SK-N-SH (cell line): ENCODE measurements around the gene OS9. TPM values are rescaled to one million over a fixed set of nuclear protein-coding genes. Genes with fewer than 3 reads are reported as not detected.

Experiments used
- CTCF ChIA-PET: fragments of 300-600, 350-600 bp; formaldehyde crosslinking; extraction: SDS; loops from one replicate; lab custom pipeline; 2021; lab: Yijun Ruan, JAX
- POLR2A ChIA-PET: fragments of 350-600 bp; sonication (Branson Sonifier 250); formaldehyde crosslinking; extraction: SDS; loops from one replicate; lab custom pipeline; 2020; ENCODE audit warnings: antibody characterized with exemption, inconsistent platforms; lab: Yijun Ruan, JAX
- DNase-seq: peaks from one replicate; pipeline ENCODE4 v3.0.0; 2012
- H2AFZ ChIP-seq: fragments of 200-600 bp; sonication (generic); 2 replicates; pipeline ENCODE4 v1.8.1; 2016; ENCODE audit warnings: antibody characterized with exemption, mild to moderate bottlenecking, low read depth
- H3F3A ChIP-seq: fragments of 200-600 bp; sonication (generic); replicated peaks from 2 replicates; pipeline ENCODE3; 2016; ENCODE audit warnings: antibody characterized with exemption, mild to moderate bottlenecking; ENCODE audit not compliant: insufficient read depth
- H3K27ac ChIP-seq, 2 experiments: fragments of 200-500 bp in 1 of 2; fragments of 200-600 bp in 1 of 2; sonication (Bioruptor generic) in 1 of 2; sonication (generic), shearing (Covaris generic) in 1 of 2; 2 replicates each; pipeline versions ENCODE4 v1.5.1 to v1.6.1; 2014 to 2016; ENCODE audit warnings: low read depth in 2 of 2, inconsistent platforms in 1 of 2, low read length in 1 of 2, mild to moderate bottlenecking in 1 of 2, mixed read lengths in 1 of 2
- H3K27me3 ChIP-seq: fragments of 200-600 bp; sonication (generic), shearing (Covaris generic); 2 replicates; pipeline ENCODE4 v1.6.1; 2016; ENCODE audit warnings: mixed run types; ENCODE audit not compliant: insufficient read depth
- H3K36me3 ChIP-seq, 2 experiments: fragments of 200-500 bp in 1 of 2; fragments of 200-600 bp in 1 of 2; sonication (Bioruptor generic) in 1 of 2; sonication (generic) in 1 of 2; replicated peaks in 1 of 2; 2 replicates each; pipeline versions ENCODE3 to v1.5.1; 2014 to 2016; ENCODE audit warnings: low read length in 1 of 2, mild to moderate bottlenecking in 1 of 2; ENCODE audit not compliant: insufficient read depth in 2 of 2, control insufficient read depth in 1 of 2
- H3K4me1 ChIP-seq, 2 experiments: fragments of 200-500 bp in 1 of 2; fragments of 200-600 bp in 1 of 2; sonication (Bioruptor generic) in 1 of 2; sonication (generic), shearing (Covaris generic) in 1 of 2; 2 replicates each; pipeline versions ENCODE4 v1.5.1 to v1.6.1; 2014 to 2016; ENCODE audit warnings: low read depth in 1 of 2, low read length in 1 of 2, mixed run types in 1 of 2; ENCODE audit not compliant: insufficient read depth in 2 of 2, control insufficient read depth in 1 of 2
- H3K4me2 ChIP-seq: fragments of 200-600 bp; sonication (generic), shearing (Covaris generic); 2 replicates; pipeline ENCODE4 v1.6.1; 2017; ENCODE audit warnings: mixed run types
- H3K4me3 ChIP-seq, 2 experiments: fragments of 200-500 bp in 1 of 2; fragments of 200-600 bp in 1 of 2; sonication (Bioruptor generic) in 1 of 2; sonication (generic), shearing (Covaris generic) in 1 of 2; 2 replicates each; pipeline versions ENCODE4 v1.5.1 to v1.8.1; 2014 to 2016; ENCODE audit warnings: low read depth in 2 of 2, inconsistent platforms in 1 of 2, low read length in 1 of 2, mild to moderate bottlenecking in 1 of 2, mixed read lengths in 1 of 2, moderate library complexity in 1 of 2
- H3K79me2 ChIP-seq: fragments of 200-600 bp; sonication (generic); 2 replicates; pipeline ENCODE4 v1.8.1; 2017; ENCODE audit warnings: mild to moderate bottlenecking; ENCODE audit not compliant: insufficient read depth
- H3K9ac ChIP-seq: fragments of 200-600 bp; sonication (generic); 2 replicates; pipeline ENCODE4 v1.6.1; 2017; ENCODE audit warnings: mixed run types
- H3K9me2 ChIP-seq: fragments of 200-600 bp; sonication (generic); 2 replicates; pipeline ENCODE4 v1.6.1; 2017; ENCODE audit warnings: mixed run types
- H3K9me3 ChIP-seq: fragments of 200-600 bp; sonication (generic); 2 replicates; pipeline ENCODE4 v1.6.1; 2017; ENCODE audit warnings: mixed run types, mild to moderate bottlenecking, moderate library complexity
- H4K20me1 ChIP-seq: fragments of 200-600 bp; sonication (generic); 2 replicates; pipeline ENCODE4 v1.6.1; 2017; ENCODE audit warnings: mild to moderate bottlenecking, mixed run types; ENCODE audit not compliant: insufficient read depth
- EZH2phosphoT487 ChIP-seq: fragments of 200-600 bp; sonication (generic); IDR thresholded peaks from 2 replicates; pipeline ENCODE4 v1.6.1; 2017; ENCODE audit warnings: low read depth, mixed run types, mild to moderate bottlenecking, antibody characterized with exemption, moderate library complexity, borderline replicate concordance
- FOSL2 ChIP-seq: IDR thresholded peaks from 2 replicates; pipeline ENCODE4 v1.4.0; 2012; ENCODE audit warnings: low read depth, mild to moderate bottlenecking, moderate library complexity, borderline replicate concordance
- GATA2 ChIP-seq: sonication (generic); formaldehyde crosslinking; IDR thresholded peaks from 2 replicates; pipeline ENCODE4 v1.5.0; 2020; ENCODE audit warnings: mild to moderate bottlenecking, missing genetic modification reagents
- WGBS: methylation state at CpG from one replicate; pipeline ENCODE4 v1.1.6; 2017; ENCODE audit warnings: low lambda C conversion rate; 5-methylcytosine and 5-hydroxymethylcytosine counted together
- polyA plus RNA-seq, 3 experiments: library from polyadenylated mRNA; depleted of rRNA; stranded (reverse); fragments of >200 nt; gene quantifications; 2 replicates each; pipeline ENCODE4 v1.2.3, GENCODE V29; 2012
- TF ChIP-seq, protein P1 (sequence below): fragments of 150-350 bp; IDR thresholded peaks from 2 replicates; pipeline ENCODE4 v1.6.1; 2017; ENCODE audit warnings: antibody characterized with exemption, low read length, low read depth, borderline replicate concordance
- TF ChIP-seq, protein P2 (sequence below): IDR thresholded peaks from 2 replicates; pipeline ENCODE4; 2012
- TF ChIP-seq, protein P3 (sequence below): IDR thresholded peaks from 2 replicates; pipeline ENCODE4 v1.6.1; 2012; ENCODE audit warnings: mild to moderate bottlenecking, low read depth, low read length, moderate library complexity

The OS9 gene
- polyA plus RNA-seq, 1 of the 3 experiments (the other 2 are of a cell fraction), result 280 TPM

DNA sequence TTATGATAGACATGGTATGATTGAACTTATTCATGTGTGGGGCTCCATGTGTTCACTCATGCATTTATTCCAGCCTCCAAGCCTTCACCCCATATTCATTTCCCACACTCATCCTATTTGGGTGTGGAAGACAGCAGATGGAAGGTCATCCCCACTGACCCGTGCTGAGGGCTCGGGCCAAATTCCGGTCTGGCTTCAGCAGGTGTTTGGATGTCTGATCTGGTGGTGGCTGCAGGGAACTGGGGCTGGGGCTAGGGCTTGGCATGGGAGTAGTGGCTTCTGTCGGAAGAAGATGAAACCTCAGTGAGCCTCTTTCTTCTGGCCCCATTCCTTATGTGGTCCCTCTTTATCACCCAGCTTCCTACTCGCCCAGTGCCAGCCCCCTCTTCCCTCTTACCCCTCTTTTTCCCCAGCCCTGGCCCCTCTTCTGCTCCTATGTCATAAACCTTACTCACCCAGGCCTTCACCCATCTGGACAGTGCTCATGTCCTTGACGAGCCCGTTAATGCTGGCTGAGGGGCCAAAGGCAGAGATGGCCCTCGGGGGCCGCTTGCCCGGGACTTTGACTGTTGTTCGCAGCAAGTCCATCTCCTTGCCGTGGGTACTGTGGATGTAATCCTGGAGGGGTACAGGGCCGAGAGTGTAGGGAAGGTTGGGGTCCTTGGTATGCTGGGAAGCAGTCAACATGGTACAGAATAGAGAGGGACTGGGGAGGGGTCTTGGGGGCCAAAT, 36.6 kb downstream of the OS9 start:
- H3K4me2 ChIP-seq, result no peak overlapping the region
- H4K20me1 ChIP-seq, result no peaks in the 10 kb centered on the region
- H3K9me3 ChIP-seq, result no peaks in the 10 kb centered on the region
- H3K36me3 ChIP-seq, result peaks cover 3 to 17% of the 10 kb centered on the region in 2 experiments
- no peak overlapping the region for H3K9ac ChIP-seq
- DNase-seq, result no peak
- 85% methylated on average over 13 of the region's 13 CpGs for WGBS
- no peaks in the 10 kb centered on the region for H3K9me2 ChIP-seq
- no peaks in the 10 kb centered on the region for H3K27me3 ChIP-seq
- CTCF ChIA-PET, result interaction anchor here (0.9 kb wide), 1 partner anchor 98 kb away, joined by 4 read pairs; the partner anchor contains the start of gene B4GALNT1
- no peak overlapping the region; a peak in 1 of 4 replicates for H3K4me3 ChIP-seq
- no peak for TF ChIP-seq EZH2phosphoT487
- TF ChIP-seq, protein P1, sequence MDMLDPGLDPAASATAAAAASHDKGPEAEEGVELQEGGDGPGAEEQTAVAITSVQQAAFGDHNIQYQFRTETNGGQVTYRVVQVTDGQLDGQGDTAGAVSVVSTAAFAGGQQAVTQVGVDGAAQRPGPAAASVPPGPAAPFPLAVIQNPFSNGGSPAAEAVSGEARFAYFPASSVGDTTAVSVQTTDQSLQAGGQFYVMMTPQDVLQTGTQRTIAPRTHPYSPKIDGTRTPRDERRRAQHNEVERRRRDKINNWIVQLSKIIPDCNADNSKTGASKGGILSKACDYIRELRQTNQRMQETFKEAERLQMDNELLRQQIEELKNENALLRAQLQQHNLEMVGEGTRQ, result no peak
- no peak overlapping the region for H2AFZ ChIP-seq
- no peak overlapping the region for H3K27ac ChIP-seq
- H3K79me2 ChIP-seq, result no peaks in the 10 kb centered on the region
- H3K4me1 ChIP-seq, result peaks cover 0 to 12% of the 10 kb centered on the region in 2 experiments; a peak in 1 of 4 replicates
- POLR2A ChIA-PET, result interaction anchor here (1.1 to 1.8 kb wide), 2 partner anchors 14 to 37 kb away, joined by 3 to 5 read pairs; partner anchors contain the start of genes OS9 and TSPAN31
- H3F3A ChIP-seq, result peaks cover 17% of the 10 kb centered on the region

DNA sequence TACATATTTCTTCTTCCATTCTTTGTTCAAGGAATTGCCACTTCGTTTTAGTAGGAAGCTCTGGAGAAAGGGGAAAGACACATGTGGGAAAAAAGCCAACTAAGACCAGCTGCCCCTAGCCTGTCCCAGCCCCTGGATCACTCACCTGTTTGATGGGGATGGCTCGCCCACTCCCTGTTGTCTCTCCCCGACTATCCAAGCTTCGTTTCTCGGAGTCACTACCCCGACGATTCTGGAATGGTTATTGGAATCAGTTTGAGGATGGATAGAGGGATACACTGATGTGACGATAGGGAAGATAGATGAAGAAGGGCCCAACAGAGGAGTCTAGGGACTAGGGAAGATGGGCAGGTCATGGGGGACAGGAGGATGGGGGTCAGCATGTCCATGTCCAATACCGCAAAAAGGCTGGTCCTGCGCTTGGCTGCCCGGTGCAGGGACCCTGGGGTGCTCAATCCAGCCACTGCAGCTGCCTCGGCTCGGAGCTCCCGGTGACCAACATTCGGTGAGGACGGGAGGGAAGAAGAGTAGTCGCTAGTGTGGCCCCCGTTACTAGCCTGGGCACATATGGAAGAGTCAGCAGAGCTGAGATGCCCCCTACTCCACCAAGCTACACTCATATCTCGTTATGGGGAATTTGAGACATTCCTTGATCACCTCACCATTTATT, 37.6 kb downstream of the OS9 start:
- H3K27me3 ChIP-seq, result no peaks in the 10 kb centered on the region
- no peaks in the 10 kb centered on the region for H3K9me2 ChIP-seq
- DNase-seq, result no peak
- H3K4me1 ChIP-seq, result peaks cover 0 to 17% of the 10 kb centered on the region in 2 experiments; a peak in 2 of 4 replicates
- no peak for TF ChIP-seq GATA2 (CRISPR knock-in tag)
- CTCF ChIA-PET, result interaction anchor here (0.8 to 0.9 kb wide), 2 partner anchors 18 to 39 kb away, joined by 3 to 4 read pairs; no protein-coding TSS in a partner anchor
- 89% methylated on average over 15 of the region's 19 CpGs for WGBS
- H3K79me2 ChIP-seq, result no peaks in the 10 kb centered on the region
- no peak overlapping the region for H3K27ac ChIP-seq
- H3F3A ChIP-seq, result peaks cover 22% of the 10 kb centered on the region
- H3K4me2 ChIP-seq, result no peak overlapping the region
- H3K4me3 ChIP-seq, result no peak overlapping the region
- no peak overlapping the region for H2AFZ ChIP-seq
- H4K20me1 ChIP-seq, result no peaks in the 10 kb centered on the region
- POLR2A ChIA-PET, result interaction anchor here (1.1 to 1.8 kb wide), 2 partner anchors 13 to 38 kb away, joined by 3 to 5 read pairs; partner anchors contain the start of genes OS9 and TSPAN31
- no peak overlapping the region for H3K9ac ChIP-seq
- no peaks in the 10 kb centered on the region for H3K9me3 ChIP-seq
- peaks cover 3 to 17% of the 10 kb centered on the region in 2 experiments for H3K36me3 ChIP-seq

DNA sequence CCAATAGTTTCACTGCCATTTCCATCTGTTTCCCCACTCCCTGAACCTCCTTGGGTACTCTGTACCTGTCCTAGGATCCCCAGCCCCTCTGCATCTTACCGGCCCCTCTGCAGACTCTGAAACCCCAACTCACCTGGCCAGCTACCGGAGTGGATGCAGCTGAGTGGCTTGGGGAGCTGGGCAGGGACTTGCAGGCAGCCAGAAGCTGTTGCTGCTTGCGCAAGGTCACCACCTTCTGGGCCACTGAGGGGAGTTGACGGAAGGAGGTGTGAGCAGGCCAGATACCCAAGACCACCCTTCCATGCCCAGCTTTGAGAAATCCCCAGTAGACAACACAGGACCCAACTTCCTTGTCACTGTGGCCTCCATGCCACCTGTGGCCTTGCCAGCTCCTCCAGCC, 38.3 kb downstream of the OS9 start:
- Histone ChIP-seq H4K20me1 (no peaks in the 10 kb centered on the region), H3K27ac (no peak overlapping the region), H3F3A (peaks cover 29% of the 10 kb centered on the region), H3K36me3 (peaks cover 1 to 15% of the 10 kb centered on the region in 2 experiments), H2AFZ (no peak overlapping the region), H3K79me2 (no peaks in the 10 kb centered on the region), H3K4me1 (peaks cover 0 to 19% of the 10 kb centered on the region in 2 experiments; a peak in 2 of 4 replicates), H3K9ac (no peak overlapping the region), H3K4me2 (no peak overlapping the region), H3K9me2 (no peaks in the 10 kb centered on the region), H3K27me3 (no peaks in the 10 kb centered on the region), H3K9me3 (no peaks in the 10 kb centered on the region), H3K4me3 (no peak overlapping the region)
- DNase-seq, result no peak
- POLR2A ChIA-PET, result interaction anchor here (1.8 kb wide), 1 partner anchor 13 kb away, joined by 5 read pairs; the partner anchor contains the start of gene TSPAN31
- CTCF ChIA-PET, result interaction anchor here (1.4 kb wide), 1 partner anchor 100 kb away, joined by 3 read pairs; the partner anchor contains the start of gene B4GALNT1
- 98% methylated on average over 4 of the region's 4 CpGs for WGBS
- TF ChIP-seq, protein P1, result no peak
- TF ChIP-seq, protein P2, sequence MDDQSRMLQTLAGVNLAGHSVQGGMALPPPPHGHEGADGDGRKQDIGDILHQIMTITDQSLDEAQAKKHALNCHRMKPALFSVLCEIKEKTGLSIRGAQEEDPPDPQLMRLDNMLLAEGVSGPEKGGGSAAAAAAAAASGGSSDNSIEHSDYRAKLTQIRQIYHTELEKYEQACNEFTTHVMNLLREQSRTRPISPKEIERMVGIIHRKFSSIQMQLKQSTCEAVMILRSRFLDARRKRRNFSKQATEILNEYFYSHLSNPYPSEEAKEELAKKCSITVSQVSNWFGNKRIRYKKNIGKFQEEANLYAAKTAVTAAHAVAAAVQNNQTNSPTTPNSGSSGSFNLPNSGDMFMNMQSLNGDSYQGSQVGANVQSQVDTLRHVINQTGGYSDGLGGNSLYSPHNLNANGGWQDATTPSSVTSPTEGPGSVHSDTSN, result no peak
- no peak for TF ChIP-seq FOSL2
- TF ChIP-seq, protein P3, sequence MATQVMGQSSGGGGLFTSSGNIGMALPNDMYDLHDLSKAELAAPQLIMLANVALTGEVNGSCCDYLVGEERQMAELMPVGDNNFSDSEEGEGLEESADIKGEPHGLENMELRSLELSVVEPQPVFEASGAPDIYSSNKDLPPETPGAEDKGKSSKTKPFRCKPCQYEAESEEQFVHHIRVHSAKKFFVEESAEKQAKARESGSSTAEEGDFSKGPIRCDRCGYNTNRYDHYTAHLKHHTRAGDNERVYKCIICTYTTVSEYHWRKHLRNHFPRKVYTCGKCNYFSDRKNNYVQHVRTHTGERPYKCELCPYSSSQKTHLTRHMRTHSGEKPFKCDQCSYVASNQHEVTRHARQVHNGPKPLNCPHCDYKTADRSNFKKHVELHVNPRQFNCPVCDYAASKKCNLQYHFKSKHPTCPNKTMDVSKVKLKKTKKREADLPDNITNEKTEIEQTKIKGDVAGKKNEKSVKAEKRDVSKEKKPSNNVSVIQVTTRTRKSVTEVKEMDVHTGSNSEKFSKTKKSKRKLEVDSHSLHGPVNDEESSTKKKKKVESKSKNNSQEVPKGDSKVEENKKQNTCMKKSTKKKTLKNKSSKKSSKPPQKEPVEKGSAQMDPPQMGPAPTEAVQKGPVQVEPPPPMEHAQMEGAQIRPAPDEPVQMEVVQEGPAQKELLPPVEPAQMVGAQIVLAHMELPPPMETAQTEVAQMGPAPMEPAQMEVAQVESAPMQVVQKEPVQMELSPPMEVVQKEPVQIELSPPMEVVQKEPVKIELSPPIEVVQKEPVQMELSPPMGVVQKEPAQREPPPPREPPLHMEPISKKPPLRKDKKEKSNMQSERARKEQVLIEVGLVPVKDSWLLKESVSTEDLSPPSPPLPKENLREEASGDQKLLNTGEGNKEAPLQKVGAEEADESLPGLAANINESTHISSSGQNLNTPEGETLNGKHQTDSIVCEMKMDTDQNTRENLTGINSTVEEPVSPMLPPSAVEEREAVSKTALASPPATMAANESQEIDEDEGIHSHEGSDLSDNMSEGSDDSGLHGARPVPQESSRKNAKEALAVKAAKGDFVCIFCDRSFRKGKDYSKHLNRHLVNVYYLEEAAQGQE, result no peak
